ENCODE results near the gene FCF1.

GRCh38 chr14:74756326-74756725, 43.4 kb downstream of the FCF1 start:
- TF ChIP-seq CTCF (IDR thresholded peaks at IDR 0.05; ENCODE audit: poor library complexity) (no peak), EZH2 (IDR thresholded peaks at IDR 0.05; ENCODE audit: borderline replicate concordance) (no peak), EZH2phosphoT487 (IDR thresholded peaks at IDR 0.05; ENCODE audit: low read depth, severe bottlenecking, unreplicated experiment) (no peak)
